SKM-1 (cell line): ENCODE measurements around the gene TSPAN13.
A peak's percentile ranks its signal among the peaks of the same experiment; 100 is the strongest.
"Not testable (repeated sequence)": the region's sequence is repeated elsewhere in the genome, so short reads cannot be mapped to it uniquely, and the experiment has no call there.

Source experiments
- DNase-seq: peaks from one replicate; lab custom pipeline; 2025; ENCODE audit not compliant: unreplicated experiment; lab: John Stamatoyannopoulos, UW

Gene TSPAN13

GRCh38 chr7:16740623-16740953 lies 13.0 kb upstream of the TSPAN13 start:
- no peak for DNase-seq

- DNase-seq, result no peak
Measured at GRCh38 chr7:16740996-16741395, 12.6 kb upstream of the TSPAN13 start.

GRCh38 chr7:16741676-16742075 lies 11.9 kb upstream of the TSPAN13 start:
- DNase-seq, result no peak

GRCh38 chr7:16742547-16742946 lies 11.0 kb upstream of the TSPAN13 start:
- DNase-seq, result no peak

GRCh38 chr7:16743236-16743635 lies 10.3 kb upstream of the TSPAN13 start:
- DNase-seq, result no peak

GRCh38 chr7:16744518-16745250 lies 8.9 kb upstream of the TSPAN13 start:
- peak; percentile 30 for DNase-seq

- no peak for DNase-seq
Measured at GRCh38 chr7:16745645-16746044, 7.9 kb upstream of the TSPAN13 start.

GRCh38 chr7:16747102-16747501 lies 6.5 kb upstream of the TSPAN13 start:
- DNase-seq, result no peak

GRCh38 chr7:16753932-16754855 lies 639 bp downstream of the TSPAN13 start:
- no peak for DNase-seq

- DNase-seq, result no peak
Measured at GRCh38 chr7:16754856-16755317, 1.3 kb downstream of the TSPAN13 start.

GRCh38 chr7:16755397-16755796 lies 1.8 kb downstream of the TSPAN13 start:
- no peak for DNase-seq

- no peak for DNase-seq
Measured at GRCh38 chr7:16758036-16758435, 4.5 kb downstream of the TSPAN13 start.

GRCh38 chr7:16758631-16759611 lies 5.4 kb downstream of the TSPAN13 start:
- no peak for DNase-seq

GRCh38 chr7:16759840-16760239 lies 6.3 kb downstream of the TSPAN13 start:
- no peak for DNase-seq

- no peak for DNase-seq
Measured at GRCh38 chr7:16762177-16762576, 8.6 kb downstream of the TSPAN13 start.

- no peak for DNase-seq
Measured at GRCh38 chr7:16764942-16765341, 11.4 kb downstream of the TSPAN13 start.

GRCh38 chr7:16765436-16765859 lies 11.9 kb downstream of the TSPAN13 start:
- no peak for DNase-seq

- DNase-seq, result not testable (repeated sequence)
Measured at GRCh38 chr7:16769994-16770393, 16.4 kb downstream of the TSPAN13 start.

- no peak for DNase-seq
Measured at GRCh38 chr7:16770657-16771329, 17.2 kb downstream of the TSPAN13 start.

- no peak for DNase-seq
Measured at GRCh38 chr7:16773326-16773725, 19.8 kb downstream of the TSPAN13 start.
